ENCODE results near the gene CATSPER1. TPM values are rescaled to one million over a fixed set of nuclear protein-coding genes. Genes with fewer than 3 reads are reported as not detected.

Gene CATSPER1
- polyA plus RNA-seq, 2 of the 4 experiments (the other 2 are of a cell fraction): 0.46 to 0.97 TPM

DNA sequence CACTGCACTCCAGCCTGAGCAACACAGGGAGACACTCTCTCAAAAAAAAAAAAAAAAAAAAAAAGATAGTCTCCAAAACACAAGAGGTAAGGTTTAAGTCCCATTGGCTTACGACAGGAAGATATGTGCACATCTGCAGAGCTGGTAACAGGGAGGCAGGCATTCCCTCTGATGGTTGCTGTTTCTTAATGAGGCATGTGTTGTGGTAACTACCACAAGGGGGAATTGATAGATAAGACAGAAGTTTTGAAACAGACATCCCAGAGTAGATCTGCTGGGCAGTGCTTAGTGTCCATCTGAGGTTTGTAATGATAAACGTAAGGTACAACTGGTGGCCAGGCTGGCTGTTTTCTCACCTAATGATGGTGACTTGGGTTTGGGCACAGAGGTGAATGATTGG is 29.0 kb downstream of the CATSPER1 start:
- no peak overlapping the region for H3K4me2 ChIP-seq
- peaks cover 8% of the 10 kb centered on the region; the same call in 2 of the 3 replicates for H3K4me1 ChIP-seq
- ChIA-PET CTCF (interaction anchor here (1.2 to 2.2 kb wide), 2 partner anchors 8 to 113 kb away, joined by 3 to 10 read pairs; no protein-coding TSS in a partner anchor), POLR2A (no interaction called here)
- TF ChIP-seq PBX3 (IDR thresholded peaks at IDR 0.05) (no peak), EHF (CRISPR knock-in tag; IDR thresholded peaks at IDR 0.05) (no peak), BHLHE40 (IDR thresholded peaks at IDR 0.05; ENCODE audit: low read depth, low read length) (no peak), EP300 (IDR thresholded peaks at IDR 0.05) (no peak), KDM5A (IDR thresholded peaks at IDR 0.05) (no peak), HEYL (CRISPR knock-in tag; IDR thresholded peaks at IDR 0.05) (no peak), JUNB (IDR thresholded peaks at IDR 0.05) (no peak), HOXB5 (CRISPR knock-in tag; IDR thresholded peaks at IDR 0.05) (no peak), HES2 (IDR thresholded peaks at IDR 0.05) (no peak), GATA3 (IDR thresholded peaks at IDR 0.05; ENCODE audit: borderline replicate concordance) (no peak), CBX8 (IDR thresholded peaks at IDR 0.05) (no peak), NPAS2 (CRISPR knock-in tag; IDR thresholded peaks at IDR 0.05; ENCODE audit: borderline replicate concordance) (no peak), RFX5 (IDR thresholded peaks at IDR 0.05) (no peak), FOXS1 (CRISPR knock-in tag; IDR thresholded peaks at IDR 0.05) (no peak), ZFP36 (IDR thresholded peaks at IDR 0.05; ENCODE audit: borderline replicate concordance, partially characterized antibody) (no peak)
- TF ChIP-seq, protein P1, sequence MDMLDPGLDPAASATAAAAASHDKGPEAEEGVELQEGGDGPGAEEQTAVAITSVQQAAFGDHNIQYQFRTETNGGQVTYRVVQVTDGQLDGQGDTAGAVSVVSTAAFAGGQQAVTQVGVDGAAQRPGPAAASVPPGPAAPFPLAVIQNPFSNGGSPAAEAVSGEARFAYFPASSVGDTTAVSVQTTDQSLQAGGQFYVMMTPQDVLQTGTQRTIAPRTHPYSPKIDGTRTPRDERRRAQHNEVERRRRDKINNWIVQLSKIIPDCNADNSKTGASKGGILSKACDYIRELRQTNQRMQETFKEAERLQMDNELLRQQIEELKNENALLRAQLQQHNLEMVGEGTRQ (IDR thresholded peaks at IDR 0.05): no peak
- DNase-seq (ENCODE audit: low read depth in 1 of 2, low spot score in 1 of 2): no peak
- no peaks in the 10 kb centered on the region for H3K9me3 ChIP-seq
- H3K27ac ChIP-seq: no peak overlapping the region
- no peak overlapping the region for H3K4me3 ChIP-seq
- no peak for ATAC-seq
- no peak for FAIRE-seq
- 95% methylated on average over 2 of the region's 2 CpGs for WGBS (ENCODE audit: missing lambda C conversion rate)

- H3K27ac ChIP-seq: no peak overlapping the region
- H3K4me1 ChIP-seq: no peaks in the 10 kb centered on the region
- no peak for TF ChIP-seq GATA3 (IDR thresholded peaks at IDR 0.05; ENCODE audit: borderline replicate concordance)
- no peak for TF ChIP-seq MAZ (IDR thresholded peaks at IDR 0.05; ENCODE audit: borderline replicate concordance, low read depth, low read length)
- TF ChIP-seq RCOR1 (IDR thresholded peaks at IDR 0.05; ENCODE audit: low read depth, low read length): no peak
- TF ChIP-seq TFCP2L1 (CRISPR knock-in tag; IDR thresholded peaks at IDR 0.05): no peak
- TF ChIP-seq EHF (CRISPR knock-in tag; IDR thresholded peaks at IDR 0.05): no peak
- TF ChIP-seq HOXB13 (CRISPR knock-in tag; IDR thresholded peaks at IDR 0.05; ENCODE audit: low read depth): no peak
- TF ChIP-seq, protein P2, sequence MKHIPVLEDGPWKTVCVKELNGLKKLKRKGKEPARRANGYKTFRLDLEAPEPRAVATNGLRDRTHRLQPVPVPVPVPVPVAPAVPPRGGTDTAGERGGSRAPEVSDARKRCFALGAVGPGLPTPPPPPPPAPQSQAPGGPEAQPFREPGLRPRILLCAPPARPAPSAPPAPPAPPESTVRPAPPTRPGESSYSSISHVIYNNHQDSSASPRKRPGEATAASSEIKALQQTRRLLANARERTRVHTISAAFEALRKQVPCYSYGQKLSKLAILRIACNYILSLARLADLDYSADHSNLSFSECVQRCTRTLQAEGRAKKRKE (CRISPR knock-in tag; IDR thresholded peaks at IDR 0.05; ENCODE audit: low read depth): no peak
- no peak for TF ChIP-seq BCL3 (IDR thresholded peaks at IDR 0.05)
- TF ChIP-seq NFE2L2 (conservative IDR thresholded peaks at IDR 0.05; ENCODE audit: low read length): no peak
- no peak for TF ChIP-seq MAFK (IDR thresholded peaks at IDR 0.05; ENCODE audit: partially characterized antibody)
- no peak for TF ChIP-seq KDM1A (IDR thresholded peaks at IDR 0.05; ENCODE audit: low read depth)
- TF ChIP-seq, protein P3, sequence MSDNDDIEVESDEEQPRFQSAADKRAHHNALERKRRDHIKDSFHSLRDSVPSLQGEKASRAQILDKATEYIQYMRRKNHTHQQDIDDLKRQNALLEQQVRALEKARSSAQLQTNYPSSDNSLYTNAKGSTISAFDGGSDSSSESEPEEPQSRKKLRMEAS (IDR thresholded peaks at IDR 0.05): no peak
- TF ChIP-seq JUN (IDR thresholded peaks at IDR 0.05): no peak
- H3K9me3 ChIP-seq: no peaks in the 10 kb centered on the region
- ChIA-PET CTCF (interaction anchor here (0.8 to 5.7 kb wide), 10 partner anchors 31 to 286 kb away, joined by 3 to 171 read pairs (median 4); partner anchors contain the start of genes AP5B1, CCDC85B, FIBP and FOSL1), POLR2A (no interaction called here)
- no peak overlapping the region for H3K4me2 ChIP-seq
- 83% methylated on average over 5 of the region's 5 CpGs for whole genome bisulfite sequencing (ENCODE audit: missing lambda C conversion rate)
- H3K4me3 ChIP-seq: no peak overlapping the region
- no peak for ATAC-seq
- DNase-seq (ENCODE audit: low read depth in 1 of 2, low spot score in 1 of 2): no peak
- no peak for FAIRE-seq
Observed at GRCh38 chr11:65992056-65992455, 34.2 kb downstream of the CATSPER1 start.
